OCI-LY3 (cell line): ENCODE data around the gene THEM5.

ENCODE experiments used
- H2AFZ ChIP-seq: fragments of 200-600, 300-600 bp; shearing (Covaris generic); 2 replicates; pipeline ENCODE4 v1.6.0; 2014; ENCODE audit warnings: antibody characterized with exemption, low read depth, low read length
- H3K27ac ChIP-seq: fragments of 200-600, 300-600 bp; sonication (generic); 2 replicates; pipeline ENCODE4 v1.5.1; 2014; ENCODE audit warnings: mild to moderate bottlenecking, low read length, moderate library complexity, mixed read lengths
- H3K27me3 ChIP-seq: fragments of 200-600, 300-600 bp; sonication (generic); 2 replicates; pipeline ENCODE4 v1.6.1; 2014; ENCODE audit warnings: low read depth, low read length, mixed read lengths
- H3K36me3 ChIP-seq: fragments of 200-600, 300-600 bp; sonication (generic); replicated peaks from 2 replicates; pipeline ENCODE3; 2014; ENCODE audit warnings: low read depth, low read length, mixed read lengths
- H3K4me1 ChIP-seq: fragments of 300-600, 200-600 bp; sonication (generic); 2 replicates; pipeline ENCODE4 v1.6.1; 2014; ENCODE audit warnings: low read length, mixed read lengths
- H3K4me2 ChIP-seq: fragments of 200-600, 300-600 bp; sonication (generic); 2 replicates; pipeline ENCODE4 v1.6.1; 2014; ENCODE audit warnings: low read length, mixed read lengths
- H3K4me3 ChIP-seq: fragments of 300-600, 200-600 bp; sonication (generic); 2 replicates; pipeline ENCODE4 v1.5.1; 2014; ENCODE audit warnings: antibody characterized with exemption, mild to moderate bottlenecking, low read length, moderate library complexity
- H3K79me2 ChIP-seq: fragments of 300-600, 200-600 bp; shearing (Covaris generic); 2 replicates; pipeline ENCODE4 v1.6.1; 2014; ENCODE audit warnings: mild to moderate bottlenecking, low read length, mixed read lengths
- H3K9ac ChIP-seq: fragments of 300-600, 200-600 bp; shearing (Covaris generic); 2 replicates; pipeline ENCODE4 v1.6.0; 2014; ENCODE audit warnings: mild to moderate bottlenecking, low read length, moderate library complexity
- H3K9me3 ChIP-seq: fragments of 200-600, 300-600 bp; shearing (Covaris generic); 2 replicates; pipeline ENCODE4 v1.6.1; 2014; ENCODE audit warnings: low read length, mixed read lengths; ENCODE audit not compliant: insufficient read depth
- H4K20me1 ChIP-seq: fragments of 200-600, 300-600 bp; sonication (generic); 2 replicates; pipeline ENCODE4 v1.6.1; 2016; ENCODE audit warnings: low read length, mixed read lengths; ENCODE audit not compliant: insufficient read depth
- CTCF ChIP-seq: fragments of 200-600, 300-600 bp; sonication (generic); IDR thresholded peaks from 2 replicates; pipeline ENCODE4 v1.5.1; 2014; ENCODE audit warnings: antibody characterized with exemption, low read length, low read depth
- EZH2phosphoT487 ChIP-seq: fragments of 200-600 bp; shearing (Covaris generic); IDR thresholded peaks from 2 replicates; pipeline ENCODE4 v1.6.1; 2018; ENCODE audit warnings: antibody characterized with exemption, mixed run types, low read depth

Gene THEM5

DNA sequence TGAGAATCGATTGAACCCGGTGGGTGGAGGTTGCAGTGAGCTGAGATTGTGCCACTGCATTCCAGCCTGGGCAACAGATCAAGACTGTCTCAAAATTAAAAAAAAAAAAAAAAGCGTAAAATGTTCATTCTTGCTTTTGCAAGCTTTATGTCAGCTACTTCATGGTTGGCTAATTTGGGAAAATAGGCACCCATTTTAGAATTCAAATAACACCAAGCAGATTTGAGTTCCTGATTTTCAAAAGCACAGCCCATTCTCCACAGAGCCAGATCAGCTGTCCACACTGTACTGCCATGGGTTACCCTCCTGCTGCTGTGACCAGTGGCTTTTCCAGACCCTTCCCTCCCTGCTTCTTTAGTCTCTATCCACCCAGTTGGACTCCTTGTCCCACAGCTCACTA lies 4.4 kb downstream of the THEM5 start:
- no peak overlapping the region for H3K9ac ChIP-seq
- peaks cover 18% of the 10 kb centered on the region for H3K4me1 ChIP-seq
- H3K4me2 ChIP-seq: no peak overlapping the region
- no peaks in the 10 kb centered on the region for H4K20me1 ChIP-seq
- H3K27me3 ChIP-seq: peaks cover 12% of the 10 kb centered on the region; the same call in 1 of the 2 replicates
- no peaks in the 10 kb centered on the region for H3K36me3 ChIP-seq
- no peak overlapping the region for H3K27ac ChIP-seq
- no peaks in the 10 kb centered on the region for H3K9me3 ChIP-seq
- no peak overlapping the region for H3K4me3 ChIP-seq
- no peak for TF ChIP-seq EZH2phosphoT487
- TF ChIP-seq CTCF: no peak
- no peaks in the 10 kb centered on the region for H3K79me2 ChIP-seq
- H2AFZ ChIP-seq: no peak overlapping the region

- Histone ChIP-seq H3K4me2 (no peak overlapping the region), H3K9me3 (no peaks in the 10 kb centered on the region), H3K4me3 (no peak overlapping the region), H2AFZ (no peak overlapping the region), H3K4me1 (peaks cover 22% of the 10 kb centered on the region), H3K9ac (no peak overlapping the region), H3K79me2 (no peaks in the 10 kb centered on the region), H4K20me1 (no peaks in the 10 kb centered on the region), H3K36me3 (no peaks in the 10 kb centered on the region), H3K27ac (no peak overlapping the region), H3K27me3 (peaks cover 12% of the 10 kb centered on the region; the same call in 1 of the 2 replicates)
- TF ChIP-seq CTCF (no peak), EZH2phosphoT487 (no peak)
Measured at GRCh38 chr1:151847867-151848596, 5.5 kb downstream of the THEM5 start.

DNA sequence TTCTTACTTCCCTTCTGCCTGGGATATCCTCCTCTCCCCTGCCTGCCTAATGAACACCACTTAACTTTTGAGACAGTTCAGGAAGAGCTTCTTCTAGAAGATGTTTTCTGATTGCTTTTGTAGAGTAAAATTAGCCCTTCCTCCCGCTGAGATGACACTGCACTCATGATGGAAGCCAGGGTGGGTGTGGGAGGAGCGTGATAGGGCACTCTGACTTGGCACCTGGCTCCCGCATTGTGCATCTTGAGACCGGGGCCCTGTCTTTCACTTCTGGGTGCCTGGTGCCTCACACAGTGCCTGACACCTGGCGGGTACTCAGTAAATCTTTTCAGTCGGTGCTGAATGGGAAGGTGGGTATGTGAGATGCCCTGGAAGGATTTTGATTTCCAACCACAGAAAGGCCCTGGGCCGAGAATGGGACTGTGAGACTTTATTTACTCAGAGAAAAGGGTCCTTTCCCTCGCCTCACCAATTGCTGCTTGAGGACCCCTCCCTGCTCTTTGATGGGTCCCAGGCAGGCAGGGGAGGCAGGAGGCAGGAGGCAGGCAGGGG lies 6.8 kb downstream of the THEM5 start:
- H3K36me3 ChIP-seq: no peaks in the 10 kb centered on the region

More for the DNA sequence above, 6.8 kb downstream of the THEM5 start:
- TF ChIP-seq EZH2phosphoT487 (no peak), CTCF (no peak)
- H3K4me1 ChIP-seq: peaks cover 22% of the 10 kb centered on the region
- H3K4me3 ChIP-seq: no peak overlapping the region
- H2AFZ ChIP-seq: peak overlapping the region; percentile 70
- H3K27ac ChIP-seq: no peak overlapping the region
- H3K4me2 ChIP-seq: peak overlapping the region; percentile 20
- H3K9ac ChIP-seq: no peak overlapping the region
- peaks cover 3% of the 10 kb centered on the region; the same call in 1 of the 2 replicates for H3K27me3 ChIP-seq
- no peaks in the 10 kb centered on the region for H3K9me3 ChIP-seq
- no peaks in the 10 kb centered on the region for H4K20me1 ChIP-seq
- no peaks in the 10 kb centered on the region for H3K79me2 ChIP-seq
